Measurements from ENCODE around the gene ABHD17A.
"Not testable (repeated sequence)": the region's sequence is repeated elsewhere in the genome, so short reads cannot be mapped to it uniquely, and the experiment has no call there.

GRCh38 chr19:1879982-1880381 lies 5.3 kb downstream of the ABHD17A start:
- not testable (repeated sequence) for TF ChIP-seq CTCF, POLR2A (IDR thresholded peaks at IDR 0.05)

Data from uterus (tissue), 2 donors.